CD4-positive, alpha-beta T cell treated with Interferon gamma for 1 hour (primary cell): ENCODE measurements around the gene ZC3H12A.
"Not testable (repeated sequence)": the region's sequence is repeated elsewhere in the genome, so short reads cannot be mapped to it uniquely, and the experiment has no call there.

Experiments
- DNase-seq: peaks from one replicate; pipeline ENCODE4 v3.0.0-alpha.2; 2020

Gene ZC3H12A

DNA sequence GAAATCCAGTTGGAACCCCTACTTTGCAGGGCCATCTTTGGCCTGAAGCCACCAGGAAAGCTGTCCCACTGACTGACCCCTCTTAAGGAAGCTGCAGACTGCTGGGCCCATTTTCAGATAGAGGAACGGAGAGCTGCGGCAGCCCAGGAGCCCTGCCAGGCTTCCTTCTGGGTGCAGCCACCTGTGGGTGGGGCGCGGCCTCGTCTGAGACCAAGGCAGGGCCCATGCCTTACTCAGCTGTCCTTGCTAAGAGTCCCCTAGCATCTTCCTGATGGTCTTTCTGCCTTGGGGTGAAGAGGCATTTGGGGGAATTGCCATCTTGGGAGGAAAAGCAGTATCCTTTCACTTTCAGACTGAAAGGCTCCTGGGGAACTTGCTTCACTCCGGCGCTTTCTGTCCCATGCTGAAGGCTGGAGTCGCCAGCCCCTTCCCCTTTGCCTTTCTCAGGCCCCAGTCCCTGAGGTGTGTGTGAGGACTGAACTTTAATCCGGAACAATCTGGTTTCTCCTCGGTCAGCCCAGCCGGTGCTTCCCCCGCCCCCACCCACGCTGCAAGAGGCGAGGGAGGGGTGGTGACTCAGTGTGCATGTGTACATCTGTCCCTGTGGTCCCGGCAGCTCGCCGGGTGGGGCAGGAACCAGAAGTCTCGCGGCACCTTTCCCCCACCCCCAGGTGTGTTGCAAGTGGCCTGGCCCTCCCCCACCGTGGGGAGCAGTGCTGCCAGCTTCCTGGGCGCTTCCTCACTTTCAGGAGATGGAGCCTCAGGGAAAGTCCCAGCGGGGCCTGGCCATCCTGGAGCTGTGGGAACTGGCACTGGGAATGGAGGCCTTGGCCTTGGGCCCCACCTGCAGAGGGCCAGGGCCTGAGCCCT lies 5.1 kb downstream of the ZC3H12A start:
- DNase-seq, result peak; percentile 90

DNA sequence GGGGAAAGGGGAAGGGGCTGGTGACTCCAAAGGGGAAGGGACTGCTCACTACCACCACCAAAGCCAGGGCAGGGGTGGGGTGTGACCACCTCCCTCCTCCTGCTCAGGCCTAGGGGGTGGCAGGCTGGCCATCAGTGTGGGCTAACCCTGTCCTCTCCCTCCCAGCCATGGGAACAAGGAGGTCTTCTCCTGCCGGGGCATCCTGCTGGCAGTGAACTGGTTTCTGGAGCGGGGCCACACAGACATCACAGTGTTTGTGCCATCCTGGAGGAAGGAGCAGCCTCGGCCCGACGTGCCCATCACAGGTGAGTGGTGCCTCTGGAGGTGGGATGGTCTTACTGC lies 5.7 kb downstream of the ZC3H12A start:
- no peak for DNase-seq

DNA sequence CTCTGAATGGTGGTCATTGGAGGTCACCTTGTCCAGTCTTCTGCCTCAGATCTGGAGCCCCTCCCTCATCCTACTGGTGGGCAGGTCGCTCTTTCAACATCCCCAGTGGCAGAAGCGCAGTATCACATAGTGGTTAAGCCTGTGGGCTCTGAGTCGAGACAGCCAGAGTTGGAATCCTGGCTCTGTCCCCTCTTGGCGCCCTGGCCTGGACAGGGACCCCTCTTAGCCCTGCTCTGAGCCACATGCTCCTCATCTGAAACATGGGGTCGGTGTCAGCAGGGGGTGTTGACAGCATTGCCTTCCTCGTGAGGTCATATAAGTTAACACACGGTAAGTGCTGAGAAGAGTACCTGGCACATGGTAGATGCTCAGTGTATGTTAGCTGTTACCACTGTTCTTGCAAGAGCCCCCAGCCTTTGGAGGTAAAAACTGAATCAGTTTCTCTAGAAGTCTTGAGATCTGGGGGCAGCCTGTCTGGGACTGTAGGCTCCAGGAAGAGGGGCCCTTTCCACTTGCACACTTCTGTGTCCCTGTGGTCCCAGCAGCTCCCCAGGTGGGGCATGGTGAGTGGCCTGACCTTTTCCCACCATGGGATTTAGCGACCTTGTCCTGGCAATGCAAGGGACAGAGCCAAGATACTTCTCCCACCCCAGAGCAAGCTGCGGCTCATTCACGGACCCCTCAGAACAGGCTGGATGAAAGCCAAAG lies 6.4 kb downstream of the ZC3H12A start:
- DNase-seq, result no peak

DNA sequence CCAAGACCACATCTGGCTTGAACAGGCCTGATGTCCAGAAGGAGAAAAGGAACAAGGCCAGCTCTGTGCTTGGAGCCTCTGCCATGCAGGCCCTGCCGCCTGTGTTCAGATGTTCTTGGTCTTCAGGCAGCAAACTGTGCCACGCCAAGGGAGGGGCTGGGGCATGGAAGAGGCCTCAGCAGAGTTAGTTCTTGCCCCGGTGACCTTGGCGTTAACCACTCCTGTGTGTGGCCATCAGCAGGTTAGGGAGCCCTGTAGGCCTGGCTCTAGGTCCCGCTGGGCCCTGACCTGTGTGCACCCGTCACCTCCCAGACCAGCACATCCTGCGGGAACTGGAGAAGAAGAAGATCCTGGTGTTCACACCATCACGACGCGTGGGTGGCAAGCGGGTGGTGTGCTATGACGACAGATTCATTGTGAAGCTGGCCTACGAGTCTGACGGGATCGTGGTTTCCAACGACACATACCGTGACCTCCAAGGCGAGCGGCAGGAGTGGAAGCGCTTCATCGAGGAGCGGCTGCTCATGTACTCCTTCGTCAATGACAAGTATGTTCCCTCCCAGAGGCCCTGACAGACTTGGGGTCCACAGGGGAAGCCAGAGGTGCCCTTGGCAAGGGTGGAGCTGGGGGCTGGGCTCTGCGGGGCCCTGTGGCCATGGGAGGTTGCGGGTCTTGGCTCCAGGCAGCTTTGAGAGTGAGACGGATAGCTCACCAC lies 7.1 kb downstream of the ZC3H12A start:
- no peak for DNase-seq

DNA sequence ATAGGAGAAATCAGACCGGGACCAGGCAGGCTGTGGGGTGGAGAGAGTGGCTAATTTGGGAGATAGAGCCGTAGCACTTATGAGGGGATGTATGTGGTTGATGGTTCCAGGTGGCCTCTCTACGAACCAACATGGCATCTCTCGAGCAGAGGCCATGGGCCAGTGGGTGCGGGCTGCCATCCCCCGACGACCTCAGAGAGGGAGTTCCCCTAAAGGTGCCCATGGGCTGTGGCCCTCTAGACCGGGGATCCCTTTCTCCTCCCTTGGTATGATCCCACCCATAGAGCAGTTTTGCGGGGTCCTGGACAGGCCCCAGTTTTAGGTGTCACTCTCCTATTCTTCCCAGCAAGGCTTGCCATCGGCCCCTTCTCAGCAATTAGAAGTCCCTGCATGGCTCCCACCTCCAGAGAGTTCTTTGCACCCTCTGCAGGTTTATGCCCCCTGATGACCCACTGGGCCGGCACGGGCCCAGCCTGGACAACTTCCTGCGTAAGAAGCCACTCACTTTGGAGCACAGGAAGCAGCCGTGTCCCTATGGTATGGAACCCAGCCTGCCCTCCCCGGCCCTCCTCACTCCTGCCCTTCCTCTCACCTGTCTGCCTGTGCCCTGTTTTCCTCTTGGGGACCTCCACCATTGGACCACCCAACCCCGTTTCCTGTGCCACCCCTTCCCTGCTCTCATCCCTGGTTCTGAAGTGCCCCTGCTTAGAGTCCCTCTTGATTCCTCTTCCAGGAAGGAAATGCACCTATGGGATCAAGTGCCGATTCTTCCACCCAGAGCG lies 7.8 kb downstream of the ZC3H12A start:
- no peak for DNase-seq

DNA sequence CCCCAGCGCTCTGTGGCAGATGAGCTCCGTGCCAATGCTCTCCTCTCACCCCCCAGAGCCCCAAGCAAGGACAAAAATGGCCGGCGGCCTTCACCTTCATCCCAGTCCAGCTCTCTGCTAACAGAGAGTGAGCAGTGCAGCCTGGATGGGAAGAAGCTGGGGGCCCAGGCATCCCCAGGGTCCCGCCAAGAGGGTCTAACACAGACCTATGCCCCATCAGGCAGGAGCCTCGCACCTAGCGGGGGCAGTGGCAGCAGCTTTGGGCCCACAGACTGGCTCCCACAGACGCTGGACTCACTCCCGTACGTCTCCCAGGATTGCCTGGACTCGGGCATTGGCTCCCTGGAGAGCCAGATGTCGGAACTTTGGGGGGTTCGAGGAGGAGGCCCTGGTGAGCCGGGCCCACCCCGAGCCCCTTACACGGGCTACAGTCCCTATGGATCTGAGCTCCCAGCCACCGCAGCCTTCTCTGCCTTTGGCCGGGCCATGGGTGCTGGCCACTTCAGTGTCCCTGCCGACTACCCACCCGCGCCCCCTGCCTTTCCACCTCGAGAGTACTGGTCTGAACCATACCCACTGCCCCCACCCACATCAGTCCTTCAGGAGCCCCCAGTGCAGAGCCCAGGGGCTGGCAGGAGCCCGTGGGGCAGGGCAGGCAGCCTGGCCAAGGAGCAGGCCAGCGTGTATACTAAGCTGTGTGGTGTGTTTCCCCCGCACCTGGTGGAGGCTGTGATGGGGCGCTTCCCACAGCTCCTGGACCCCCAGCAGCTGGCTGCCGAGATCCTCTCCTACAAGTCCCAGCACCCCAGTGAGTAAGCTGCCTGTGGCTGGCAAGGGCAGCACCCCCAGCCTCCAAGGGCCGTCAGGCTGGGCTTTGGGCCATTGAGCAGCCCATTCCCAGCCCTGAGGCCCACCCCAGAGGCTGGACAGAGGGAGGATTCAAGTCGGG lies 8.7 kb downstream of the ZC3H12A start:
- no peak for DNase-seq

DNA sequence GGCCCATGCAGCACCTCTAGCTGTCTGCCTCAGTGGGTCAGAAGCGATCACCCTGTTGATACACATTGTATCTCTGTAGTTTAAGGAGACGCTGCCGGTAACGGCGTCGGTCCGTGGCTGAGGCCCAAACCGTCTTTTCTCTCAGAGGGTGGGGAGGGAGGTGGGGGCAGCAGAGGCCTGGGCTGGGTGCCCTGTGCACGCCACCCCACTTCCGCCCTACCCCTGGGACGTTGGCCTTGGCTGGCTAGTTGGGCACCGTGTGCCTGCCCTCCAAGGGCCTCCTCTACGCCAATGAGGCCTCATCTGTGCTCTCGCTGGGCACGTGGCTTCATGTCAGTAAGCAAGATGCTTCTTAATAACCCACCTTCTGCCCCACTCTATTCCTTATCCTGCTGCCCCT lies 9.4 kb downstream of the ZC3H12A start:
- DNase-seq, result no peak

DNA sequence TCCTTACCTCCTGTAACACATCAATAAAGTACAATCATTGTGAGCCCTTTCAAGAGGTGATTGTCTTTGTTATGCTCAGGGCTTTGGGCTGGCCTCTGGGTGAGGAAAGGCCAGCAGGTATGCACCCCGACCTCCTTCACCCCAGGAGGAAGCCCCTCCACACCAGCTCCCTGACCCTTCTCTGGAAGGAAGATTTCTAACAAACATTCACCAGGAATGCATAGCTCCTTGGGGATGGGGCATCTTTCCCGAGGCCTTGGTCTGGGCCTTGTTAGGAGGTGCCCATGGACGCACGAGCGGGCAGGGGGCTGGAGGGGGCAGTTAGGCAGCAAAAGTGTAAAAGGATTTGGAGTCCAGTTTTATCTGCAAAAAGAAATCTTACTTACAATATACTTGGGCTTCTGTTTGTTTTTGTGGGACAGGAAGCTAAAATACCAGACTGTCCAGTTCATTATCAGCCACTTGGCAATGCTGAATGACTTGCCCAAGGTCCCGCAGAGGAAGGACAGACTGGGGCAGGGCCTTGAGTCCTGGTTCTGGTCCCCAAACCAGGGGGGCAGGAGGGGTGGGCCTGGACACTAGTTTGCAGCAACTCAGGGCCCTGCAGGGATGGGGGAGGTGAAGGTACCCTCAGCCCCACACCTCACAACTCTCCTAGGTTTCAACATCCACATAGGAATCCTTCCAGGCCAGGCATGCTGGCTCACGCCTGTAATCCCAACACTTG lies 10.1 kb downstream of the ZC3H12A start:
- DNase-seq, result peak; percentile 17

DNA sequence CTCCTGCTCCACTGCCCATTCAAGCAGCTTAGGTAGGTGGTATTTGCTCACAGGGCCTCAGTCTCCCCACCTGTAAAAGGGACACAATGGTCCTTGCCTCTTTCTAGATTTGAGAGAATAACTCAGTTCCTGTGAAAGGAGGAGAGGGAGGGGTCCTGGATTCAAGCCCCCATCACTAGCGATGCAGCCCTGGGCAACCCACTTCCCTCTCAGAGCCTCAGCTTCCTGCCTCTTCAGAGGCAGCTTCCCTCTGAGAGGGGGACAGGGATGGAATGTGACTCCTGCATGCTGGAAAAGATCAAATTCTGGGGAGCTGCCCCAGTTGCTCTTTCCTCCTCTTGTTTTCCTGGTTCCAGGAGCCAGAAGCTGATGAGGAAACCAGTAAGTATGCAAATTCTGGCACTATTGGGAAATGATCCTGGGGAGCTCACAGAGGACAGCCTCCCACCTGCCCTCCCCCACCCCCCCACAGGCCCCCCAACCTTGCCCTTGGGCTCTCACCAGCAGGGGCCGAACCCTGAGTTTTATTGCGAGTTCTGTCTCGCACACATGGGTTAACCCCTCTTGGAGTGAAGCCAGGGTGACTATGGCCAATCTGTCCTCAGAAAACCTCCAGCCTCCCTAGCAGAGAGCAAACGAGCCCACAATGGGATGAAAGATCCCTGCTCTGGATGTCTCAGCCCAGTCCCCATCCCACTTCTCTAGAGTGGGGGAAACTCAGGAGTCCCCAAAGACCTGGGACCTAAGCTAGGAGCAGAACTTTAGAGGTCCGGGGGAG lies 11.7 kb downstream of the ZC3H12A start:
- no peak for DNase-seq

DNA sequence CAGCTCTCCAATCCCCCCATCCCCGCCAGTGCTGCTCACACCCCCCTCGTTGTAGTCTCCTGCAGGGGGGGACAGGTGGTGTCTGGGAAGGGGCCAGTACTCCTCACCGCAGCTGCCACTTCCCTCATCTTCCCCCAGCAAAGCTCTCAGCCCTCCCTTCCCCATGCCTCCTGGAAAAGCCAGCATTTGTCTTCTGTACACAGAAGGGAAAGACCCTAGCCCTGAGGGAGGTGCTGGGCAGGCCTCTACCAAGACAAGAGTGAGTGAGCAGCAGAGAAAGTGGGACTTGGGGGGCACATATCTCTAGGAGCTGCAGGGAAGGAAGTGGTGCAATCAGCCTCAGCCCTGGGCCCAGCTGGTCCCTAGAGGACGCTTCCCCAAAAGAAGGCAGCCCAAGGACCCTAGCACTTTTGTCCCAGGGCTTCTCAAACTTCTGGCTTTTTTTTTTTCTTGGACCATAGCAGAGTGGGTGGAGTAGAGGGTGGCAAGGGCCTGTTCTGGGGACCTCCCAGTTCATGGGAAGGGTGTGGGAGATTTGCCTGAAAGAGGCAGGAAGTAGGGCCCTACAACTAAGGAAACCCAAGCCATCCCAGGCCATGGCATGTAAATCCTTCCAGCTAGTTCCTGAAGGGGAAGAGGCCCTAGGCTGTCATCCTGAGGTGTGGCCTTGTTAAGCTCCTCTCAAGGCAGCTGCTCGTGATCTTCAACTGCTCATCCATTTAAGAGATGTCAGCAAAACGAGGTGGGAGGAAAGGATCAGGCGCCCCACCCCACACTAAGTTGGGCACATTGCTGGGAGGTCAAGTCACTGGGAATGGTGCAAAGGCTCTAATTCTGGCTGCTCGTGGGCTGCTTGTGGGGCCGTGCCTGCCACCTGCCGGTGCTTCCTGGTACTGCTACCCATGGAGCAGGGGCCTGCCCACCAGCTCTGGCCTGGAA lies 12.6 kb downstream of the ZC3H12A start:
- DNase-seq, result peak; percentile 64

DNA sequence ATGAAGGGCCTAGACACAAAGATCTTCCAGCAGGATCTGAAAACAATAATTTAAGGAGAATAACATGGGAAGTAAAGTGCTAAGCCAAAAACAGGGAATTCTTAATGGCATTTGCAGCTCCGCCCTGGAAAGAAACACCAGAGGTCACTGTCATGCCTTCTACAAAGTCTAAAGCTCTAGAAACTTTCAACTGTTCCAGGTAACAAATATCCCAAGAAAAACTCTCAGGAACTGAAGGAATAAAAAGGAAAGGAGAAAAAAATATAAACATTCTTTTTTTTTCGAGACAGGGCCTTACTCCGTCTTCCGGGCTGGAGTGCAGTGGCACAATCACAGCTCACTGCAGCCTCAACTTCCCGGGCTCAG lies 13.2 kb downstream of the ZC3H12A start:
- no peak for DNase-seq

DNA sequence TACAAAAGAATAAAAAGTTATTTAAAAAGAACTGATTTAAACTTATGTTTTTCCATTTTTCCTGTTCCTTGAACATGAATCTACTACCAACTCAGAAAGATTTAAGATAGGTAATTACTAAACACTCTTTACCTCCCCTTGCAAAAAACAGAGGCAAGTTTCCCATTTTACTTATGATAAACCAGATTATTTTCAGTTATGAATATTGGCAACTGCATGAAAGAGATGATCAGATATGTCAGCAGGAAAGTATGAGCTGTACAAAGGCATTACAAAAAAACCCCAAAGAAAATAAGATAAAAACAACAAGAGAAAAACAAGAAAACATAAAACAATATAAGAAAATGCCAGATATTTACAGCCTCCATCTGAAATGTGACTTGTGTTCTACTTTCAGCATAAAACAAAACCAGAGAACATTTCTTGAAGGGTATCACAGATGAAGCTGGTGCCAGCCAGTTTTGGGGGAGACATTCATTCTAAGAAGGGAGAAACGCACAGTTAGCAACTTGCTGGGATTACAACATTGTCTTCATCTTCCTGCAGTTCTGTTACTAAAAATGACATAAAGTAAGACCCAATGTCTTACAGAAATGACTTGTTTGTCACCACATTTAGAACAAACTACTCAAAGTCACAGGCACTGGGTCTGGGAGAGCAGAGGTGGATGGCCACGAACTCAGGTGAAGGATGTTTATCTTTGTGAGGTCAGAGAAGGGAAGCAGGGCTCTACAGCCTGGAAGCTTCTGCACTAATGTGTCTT lies 19.1 kb downstream of the ZC3H12A start:
- no peak for DNase-seq

DNA sequence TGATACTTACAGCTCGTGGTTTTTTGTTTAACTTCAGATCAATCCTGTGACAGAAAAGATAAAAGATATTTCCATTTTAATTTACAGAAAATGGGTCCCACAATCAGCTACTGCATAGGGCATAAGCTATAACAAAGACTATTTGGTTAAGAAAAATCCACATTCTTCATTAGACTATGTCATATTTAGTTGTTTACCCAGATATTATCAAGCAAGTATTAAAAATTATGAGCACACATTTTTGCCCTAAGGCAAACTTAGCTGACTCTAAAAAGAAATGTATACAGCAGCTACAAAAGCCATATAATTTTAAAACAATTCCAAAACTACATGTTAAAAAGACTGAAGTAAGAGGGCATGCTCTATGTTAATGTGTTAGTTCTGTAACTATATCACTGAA lies 21.5 kb downstream of the ZC3H12A start:
- no peak for DNase-seq

DNA sequence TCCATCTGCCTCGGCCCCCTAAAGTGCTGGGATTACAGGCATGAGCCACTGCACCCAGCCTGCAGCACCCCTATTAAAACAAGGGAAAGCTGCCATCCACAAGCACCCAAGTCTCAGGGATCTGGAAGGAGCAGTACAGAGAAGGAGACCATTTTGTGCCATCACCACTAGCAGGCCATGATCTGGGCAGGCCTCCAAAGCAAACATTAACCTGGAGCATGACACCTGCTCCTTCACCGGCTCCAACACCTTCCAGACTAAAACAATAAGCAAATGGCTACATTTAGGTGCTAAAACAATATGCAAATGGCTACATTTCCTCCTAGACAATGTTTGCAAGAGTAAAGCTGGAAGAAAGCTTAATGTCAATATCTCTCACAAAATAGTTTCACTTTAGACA lies 23.5 kb downstream of the ZC3H12A start:
- no peak for DNase-seq

DNA sequence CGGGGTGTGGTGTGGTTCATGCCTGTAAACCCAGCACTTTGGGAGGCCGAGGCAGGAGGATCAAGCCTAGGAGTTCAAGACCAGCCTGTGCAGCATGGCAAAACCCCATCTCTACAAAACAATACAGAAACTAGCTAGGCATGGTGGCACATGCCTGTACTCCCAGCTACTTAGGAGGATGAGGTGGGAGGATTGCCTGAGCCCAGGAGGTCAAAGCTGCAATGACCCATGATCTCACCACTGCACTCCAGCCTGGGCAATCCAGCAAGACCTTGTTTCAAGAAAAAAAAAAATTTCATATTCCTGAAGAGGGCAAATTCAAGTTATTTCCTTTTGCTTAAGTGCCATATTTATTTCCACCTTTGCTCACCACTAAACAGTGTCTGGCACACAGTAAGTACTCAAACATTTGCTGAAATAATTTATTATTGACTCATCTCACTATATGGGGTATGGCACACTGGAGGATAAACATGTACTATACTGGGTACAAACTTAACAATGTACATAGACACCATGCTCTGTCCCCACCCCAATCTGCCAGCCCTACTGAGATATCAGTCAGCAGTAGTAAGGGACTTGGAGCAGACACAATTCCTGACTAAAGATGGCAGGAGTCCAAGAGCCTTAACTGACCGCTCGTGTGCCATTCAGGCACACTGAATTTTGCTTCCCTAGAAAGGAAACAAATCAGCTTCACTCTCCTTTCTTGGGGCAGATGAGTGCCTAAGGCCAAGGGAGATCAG lies 24.7 kb downstream of the ZC3H12A start:
- DNase-seq, result no peak

DNA sequence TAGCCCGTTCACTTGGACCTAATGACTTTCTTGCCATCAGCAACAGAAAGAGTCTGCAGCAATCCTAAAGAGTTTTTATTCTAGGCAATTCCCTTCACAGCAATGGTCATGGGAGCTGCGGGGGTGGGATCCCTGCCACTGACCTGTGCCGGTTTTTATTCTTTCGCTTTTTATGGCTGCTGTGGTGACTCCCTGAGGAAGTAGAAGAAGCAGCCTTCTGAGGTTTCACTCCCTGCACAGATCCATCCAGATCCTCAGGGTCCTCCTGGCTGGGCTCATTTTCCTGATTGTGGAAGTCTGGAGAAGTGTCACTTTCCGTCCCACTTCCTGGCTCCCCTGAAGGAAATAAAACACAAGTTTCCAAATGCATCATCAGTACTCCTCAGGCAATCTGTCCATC lies 27.3 kb downstream of the ZC3H12A start:
- no peak for DNase-seq

DNA sequence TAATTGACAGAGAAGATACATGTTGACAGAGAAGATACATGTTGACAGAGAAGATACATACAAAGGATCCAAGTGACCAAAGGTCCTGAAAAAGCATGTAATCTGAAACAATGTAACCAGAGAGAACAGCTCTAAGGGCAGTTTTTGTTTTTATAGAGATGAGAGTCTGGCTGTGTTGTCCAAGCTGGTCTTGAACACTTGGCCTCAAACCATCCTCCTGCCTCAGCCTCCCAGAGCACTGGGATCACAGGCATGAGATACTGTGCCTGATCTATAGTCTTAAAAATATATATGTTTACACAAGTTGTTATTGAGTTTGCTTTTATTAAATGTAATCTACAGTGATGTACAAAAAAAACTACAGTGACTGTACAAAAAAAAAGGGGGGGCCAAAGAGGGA lies 27.7 kb downstream of the ZC3H12A start:
- DNase-seq, result no peak

DNA sequence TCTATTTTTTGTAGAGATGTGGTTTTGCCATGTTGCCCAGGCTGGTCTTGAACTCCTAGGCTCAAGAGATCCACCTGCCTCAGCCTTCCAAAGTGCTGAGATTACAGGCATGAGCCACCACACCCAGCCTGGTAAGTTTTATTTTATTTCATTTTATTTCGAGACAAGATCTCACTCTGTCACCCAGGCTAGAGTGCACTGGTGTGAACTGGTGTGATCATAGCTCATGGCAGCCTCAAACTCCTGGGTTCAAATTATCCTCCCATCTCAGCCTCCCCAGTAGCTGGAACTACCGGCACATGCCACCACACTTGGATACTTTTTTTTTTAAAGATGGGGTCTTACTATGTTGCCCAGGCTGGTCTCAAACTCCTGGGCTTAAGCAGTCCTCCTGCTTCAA lies 28.4 kb downstream of the ZC3H12A start:
- not testable (repeated sequence) for DNase-seq
